Gastrocnemius medialis (tissue), 4 donors: Measurements from ENCODE around the gene DMD.

Experiments
- POLR2A ChIP-seq, 2 donors: fragments of 450-650 bp; IDR thresholded peaks; one replicate each; pipeline ENCODE4 v1.6.1; 2017; ENCODE audit warnings: antibody characterized with exemption in 2 of 2, mild to moderate bottlenecking in 2 of 2, moderate library complexity in 2 of 2
- TF ChIP-seq, protein P1 (sequence below), 5 experiments: fragments of 450-650 bp in 3 of 5; fragments of 200-600 bp in 2 of 5; sonication (generic) in 2 of 5; IDR thresholded peaks in 4 of 5; conservative IDR thresholded peaks in 1 of 5; 1 replicate in 4 of 5; 2 replicates in 1 of 5; pipeline ENCODE4 v1.5.1; 2016 to 2019; ENCODE audit warnings: antibody characterized with exemption in 5 of 5, mild to moderate bottlenecking in 3 of 5, moderate library complexity in 3 of 5

GRCh38 chrX:31436424-31436823 lies 1774.9 kb downstream of the DMD start:
- TF ChIP-seq, protein P1, sequence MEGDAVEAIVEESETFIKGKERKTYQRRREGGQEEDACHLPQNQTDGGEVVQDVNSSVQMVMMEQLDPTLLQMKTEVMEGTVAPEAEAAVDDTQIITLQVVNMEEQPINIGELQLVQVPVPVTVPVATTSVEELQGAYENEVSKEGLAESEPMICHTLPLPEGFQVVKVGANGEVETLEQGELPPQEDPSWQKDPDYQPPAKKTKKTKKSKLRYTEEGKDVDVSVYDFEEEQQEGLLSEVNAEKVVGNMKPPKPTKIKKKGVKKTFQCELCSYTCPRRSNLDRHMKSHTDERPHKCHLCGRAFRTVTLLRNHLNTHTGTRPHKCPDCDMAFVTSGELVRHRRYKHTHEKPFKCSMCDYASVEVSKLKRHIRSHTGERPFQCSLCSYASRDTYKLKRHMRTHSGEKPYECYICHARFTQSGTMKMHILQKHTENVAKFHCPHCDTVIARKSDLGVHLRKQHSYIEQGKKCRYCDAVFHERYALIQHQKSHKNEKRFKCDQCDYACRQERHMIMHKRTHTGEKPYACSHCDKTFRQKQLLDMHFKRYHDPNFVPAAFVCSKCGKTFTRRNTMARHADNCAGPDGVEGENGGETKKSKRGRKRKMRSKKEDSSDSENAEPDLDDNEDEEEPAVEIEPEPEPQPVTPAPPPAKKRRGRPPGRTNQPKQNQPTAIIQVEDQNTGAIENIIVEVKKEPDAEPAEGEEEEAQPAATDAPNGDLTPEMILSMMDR (IDR thresholded peaks at IDR 0.05 in 4 of 5, conservative IDR thresholded peaks at IDR 0.05 in 1 of 5), result no peak
- no peak for TF ChIP-seq POLR2A (IDR thresholded peaks at IDR 0.05)
